Measurements from ENCODE around the gene STK11IP.

DNA sequence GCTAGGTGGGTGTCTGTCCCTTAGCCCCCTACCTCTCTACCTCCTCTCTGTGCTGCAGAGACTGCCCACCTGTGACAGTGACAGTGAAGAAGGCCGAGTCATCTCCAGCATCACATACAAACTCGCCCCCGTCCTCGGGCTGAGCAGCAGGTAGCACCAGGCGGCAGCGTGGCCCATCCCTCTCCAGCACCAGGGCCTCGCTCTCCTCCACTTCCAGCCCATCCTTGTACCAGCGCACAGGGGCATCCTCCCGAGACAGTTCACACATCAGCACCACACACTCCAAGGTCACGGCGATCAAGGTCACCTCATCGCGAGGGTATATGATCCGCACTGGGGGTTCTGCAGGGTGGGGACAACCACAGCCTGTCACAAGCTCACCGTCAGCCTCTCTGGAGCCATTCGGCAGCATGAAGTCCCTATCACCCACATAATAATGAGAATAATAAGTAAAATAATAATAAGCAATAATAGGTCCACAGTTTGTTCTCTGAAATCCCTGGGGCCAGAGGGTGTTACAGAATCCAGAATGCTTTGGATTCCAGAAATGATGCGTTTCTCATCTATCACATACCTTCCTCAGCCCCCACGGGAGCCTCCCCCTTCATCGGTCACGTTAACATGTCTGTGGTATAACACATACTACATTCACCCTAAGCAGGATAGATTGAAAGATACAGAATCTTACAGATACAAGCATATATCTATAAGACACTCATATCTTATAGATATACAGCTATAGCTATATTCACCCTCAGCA, 38.3 kb upstream of the STK11IP start:
- TF ChIP-seq, protein P1, sequence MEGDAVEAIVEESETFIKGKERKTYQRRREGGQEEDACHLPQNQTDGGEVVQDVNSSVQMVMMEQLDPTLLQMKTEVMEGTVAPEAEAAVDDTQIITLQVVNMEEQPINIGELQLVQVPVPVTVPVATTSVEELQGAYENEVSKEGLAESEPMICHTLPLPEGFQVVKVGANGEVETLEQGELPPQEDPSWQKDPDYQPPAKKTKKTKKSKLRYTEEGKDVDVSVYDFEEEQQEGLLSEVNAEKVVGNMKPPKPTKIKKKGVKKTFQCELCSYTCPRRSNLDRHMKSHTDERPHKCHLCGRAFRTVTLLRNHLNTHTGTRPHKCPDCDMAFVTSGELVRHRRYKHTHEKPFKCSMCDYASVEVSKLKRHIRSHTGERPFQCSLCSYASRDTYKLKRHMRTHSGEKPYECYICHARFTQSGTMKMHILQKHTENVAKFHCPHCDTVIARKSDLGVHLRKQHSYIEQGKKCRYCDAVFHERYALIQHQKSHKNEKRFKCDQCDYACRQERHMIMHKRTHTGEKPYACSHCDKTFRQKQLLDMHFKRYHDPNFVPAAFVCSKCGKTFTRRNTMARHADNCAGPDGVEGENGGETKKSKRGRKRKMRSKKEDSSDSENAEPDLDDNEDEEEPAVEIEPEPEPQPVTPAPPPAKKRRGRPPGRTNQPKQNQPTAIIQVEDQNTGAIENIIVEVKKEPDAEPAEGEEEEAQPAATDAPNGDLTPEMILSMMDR (IDR thresholded peaks at IDR 0.05): no peak
- no peak for TF ChIP-seq POLR2AphosphoS5 (IDR thresholded peaks at IDR 0.05)
- TF ChIP-seq POLR2A (IDR thresholded peaks at IDR 0.05; ENCODE audit: low read depth): no peak
